22Rv1 (cell line): ENCODE results near the gene RNF43.

Experiments used
- H3K27ac ChIP-seq: fragments of 450-650 bp; 2 replicates; pipeline ENCODE4 v1.5.1; 2017
- CTCF ChIP-seq: fragments of 450-650 bp; IDR thresholded peaks from 2 replicates; pipeline ENCODE4 v1.5.1; 2017; ENCODE audit warnings: mild to moderate bottlenecking
- ZFX ChIP-seq: fragments of 450-650 bp; IDR thresholded peaks from 2 replicates; pipeline ENCODE4 v1.6.1; 2017; ENCODE audit warnings: antibody characterized with exemption, borderline replicate concordance

Gene RNF43

DNA sequence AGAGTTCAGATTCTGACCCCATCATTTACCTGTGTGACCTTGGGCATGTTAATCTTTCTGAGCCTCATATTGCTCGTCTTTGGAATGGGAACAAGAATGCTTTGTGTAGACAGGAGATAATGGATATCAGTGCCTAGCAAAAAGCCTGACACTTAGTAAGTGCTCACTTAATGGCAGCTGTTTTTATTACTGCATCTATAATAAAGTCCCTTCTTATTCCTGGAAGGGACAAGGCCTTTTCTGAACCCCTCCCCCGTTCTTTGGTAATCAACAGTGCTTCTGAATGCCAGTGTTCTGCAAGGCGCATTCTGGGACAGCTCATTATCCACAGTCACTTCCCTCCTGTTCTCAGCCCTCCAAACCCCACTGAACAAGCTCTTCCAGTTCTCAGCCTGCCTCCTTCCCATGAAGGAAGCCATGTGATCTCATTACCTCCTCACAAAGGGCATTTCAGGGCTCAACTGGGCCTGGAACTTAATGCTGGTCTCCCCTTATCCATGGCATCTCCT lies 40.2 kb downstream of the RNF43 start:
- peak overlapping the region; percentile 99 for H3K27ac ChIP-seq
- TF ChIP-seq ZFX: no peak
- no peak for TF ChIP-seq CTCF

GRCh38 chr17:58376472-58377000 lies 40.8 kb downstream of the RNF43 start:
- peak overlapping the region; percentile 99 for H3K27ac ChIP-seq
- no peak for TF ChIP-seq CTCF
- no peak for TF ChIP-seq ZFX

GRCh38 chr17:58375811-58376210 lies 41.5 kb downstream of the RNF43 start:
- H3K27ac ChIP-seq: peak overlapping the region; percentile 99
- TF ChIP-seq ZFX: no peak
- TF ChIP-seq CTCF: no peak

- TF ChIP-seq ZFX (no peak), CTCF (no peak)
- peak overlapping the region; percentile 99; the same call in 1 of the 2 replicates for H3K27ac ChIP-seq
Measured at GRCh38 chr17:58375256-58375655, 42.1 kb downstream of the RNF43 start.

GRCh38 chr17:58373923-58374322 lies 43.4 kb downstream of the RNF43 start:
- TF ChIP-seq CTCF (no peak), ZFX (no peak)
- H3K27ac ChIP-seq: no peak overlapping the region

DNA sequence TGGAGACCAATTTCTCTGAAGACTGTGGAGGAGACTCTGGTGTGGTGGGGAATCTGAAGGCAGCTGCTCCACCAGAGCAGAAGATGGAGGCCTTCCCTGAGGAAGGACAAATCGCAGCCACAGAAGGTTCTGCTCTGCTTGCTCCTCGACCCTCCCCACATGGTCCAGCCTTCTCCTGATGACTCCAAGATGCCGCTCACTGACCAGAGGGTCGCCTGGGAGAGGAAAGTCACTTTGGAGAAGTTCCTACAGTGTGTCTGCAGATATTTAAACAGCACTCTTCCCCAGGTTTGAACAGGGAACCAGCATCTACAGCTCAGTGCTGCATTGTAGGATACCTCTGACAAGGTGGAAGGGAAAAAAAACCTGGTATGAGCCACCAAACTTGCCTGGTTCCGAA lies 44.3 kb downstream of the RNF43 start:
- no peak overlapping the region for H3K27ac ChIP-seq
- TF ChIP-seq ZFX (no peak), CTCF (no peak)

GRCh38 chr17:58371300-58371950 lies 45.9 kb downstream of the RNF43 start:
- TF ChIP-seq CTCF (no peak), ZFX (no peak)

More at GRCh38 chr17:58371300-58371950, 45.9 kb downstream of the RNF43 start:
- peak overlapping the region; percentile 18; the same call in 1 of the 2 replicates for H3K27ac ChIP-seq
